CD4-positive, alpha-beta T cell treated with Interleukin-6 at 100 ng/mL for 8 hours (primary cell): ENCODE data around the gene TBC1D1.

Experiments used
- DNase-seq: peaks from one replicate; pipeline ENCODE4 v3.0.0-alpha.2; 2020; ENCODE audit warnings: mixed read lengths, low spot score

The TBC1D1 gene

DNA sequence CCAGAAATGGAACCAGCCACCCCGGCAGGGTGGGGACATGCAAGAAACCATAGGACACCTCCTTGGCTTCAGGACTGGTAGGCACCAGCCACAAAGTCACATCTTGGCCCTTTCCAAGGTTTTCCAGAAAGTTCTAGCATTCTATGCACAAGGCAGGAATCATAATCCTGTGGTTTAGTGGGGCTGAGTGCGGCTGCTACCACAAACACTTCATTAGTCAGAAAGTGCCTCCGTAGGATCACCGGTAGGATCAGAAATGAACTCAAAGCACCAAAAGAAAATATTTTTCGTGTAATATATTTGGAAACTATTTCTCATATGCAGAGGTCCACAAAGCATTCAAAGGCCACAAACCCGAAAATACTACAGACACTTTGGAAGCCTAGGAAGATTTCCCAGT, 261.0 kb downstream of the TBC1D1 start:
- no peak for DNase-seq

DNA sequence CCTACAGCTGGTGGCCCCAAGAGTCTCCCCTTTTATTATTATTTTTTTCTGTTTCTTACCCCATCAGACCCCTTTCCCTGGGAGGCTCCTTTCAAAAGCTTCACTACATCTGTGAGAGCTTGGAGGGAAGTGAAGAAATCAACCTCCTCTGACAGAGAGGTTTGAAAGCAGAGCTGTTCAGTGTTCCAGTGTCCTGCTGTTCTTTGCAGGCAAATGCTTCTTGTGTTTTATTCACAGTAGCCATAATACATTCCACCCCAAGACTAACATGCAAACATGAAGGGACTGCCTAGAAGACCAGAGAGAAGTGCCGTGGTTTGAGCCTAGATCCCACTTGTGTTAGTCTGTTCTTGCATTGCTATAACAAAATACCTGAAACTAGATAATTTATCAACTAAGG, 261.4 kb downstream of the TBC1D1 start:
- DNase-seq, result no peak

DNA sequence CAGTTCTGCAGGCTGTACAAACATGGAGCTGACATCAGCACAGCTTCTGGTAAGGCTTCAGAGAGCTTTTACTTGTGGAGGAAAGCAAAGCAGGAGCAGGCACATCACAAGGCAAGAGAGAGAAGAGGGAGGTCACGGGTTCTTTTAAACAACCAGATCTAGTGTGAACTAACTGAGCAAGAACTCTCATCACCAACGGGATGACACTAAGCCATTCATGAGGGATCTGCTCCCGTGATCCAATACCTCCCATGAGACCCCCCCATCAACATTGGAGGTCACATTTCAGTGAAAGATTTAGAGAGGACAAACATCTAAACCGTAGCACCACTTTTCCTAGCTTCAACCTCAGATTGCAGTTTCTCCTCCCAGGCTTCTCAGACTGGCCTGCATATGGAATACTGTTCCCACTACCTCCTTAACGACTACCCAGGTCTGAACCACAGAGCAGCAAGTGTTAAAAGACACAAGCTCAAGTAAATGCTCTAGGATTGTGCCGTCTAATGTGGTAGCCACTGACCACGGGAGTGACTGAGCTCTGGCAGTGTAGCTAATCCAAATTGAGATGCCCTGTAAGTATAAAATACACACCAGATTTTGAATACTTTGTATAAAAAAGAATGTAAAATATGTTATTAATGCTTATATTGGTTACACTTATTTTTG, 262.0 kb downstream of the TBC1D1 start:
- no peak for DNase-seq

GRCh38 chr4:38153387-38153760, 262.5 kb downstream of the TBC1D1 start:
- DNase-seq, result no peak

DNA sequence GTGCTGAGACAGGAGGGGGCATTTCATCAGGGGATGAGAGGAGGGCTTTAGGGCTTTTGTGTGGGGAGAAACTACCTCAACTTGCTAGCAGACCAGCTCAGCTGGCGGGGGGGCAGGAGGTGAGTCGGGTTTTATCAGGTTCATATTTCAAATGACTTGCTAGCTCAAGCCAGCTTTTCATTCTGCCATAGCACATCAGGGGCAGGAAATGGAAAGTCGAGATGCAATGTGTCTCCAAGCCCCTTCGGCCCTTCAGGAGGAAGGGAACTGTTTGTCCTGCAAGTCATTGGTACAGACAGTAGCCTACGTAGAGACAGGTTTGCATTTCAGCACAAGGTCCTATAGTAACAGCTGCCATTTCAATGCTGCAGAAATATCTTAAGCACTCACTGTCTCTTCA, 263.4 kb downstream of the TBC1D1 start:
- DNase-seq, result no peak

GRCh38 chr4:38154681-38155588, 264.1 kb downstream of the TBC1D1 start:
- peak; percentile 39 for DNase-seq

GRCh38 chr4:38155589-38156294, 264.9 kb downstream of the TBC1D1 start:
- no peak for DNase-seq

DNA sequence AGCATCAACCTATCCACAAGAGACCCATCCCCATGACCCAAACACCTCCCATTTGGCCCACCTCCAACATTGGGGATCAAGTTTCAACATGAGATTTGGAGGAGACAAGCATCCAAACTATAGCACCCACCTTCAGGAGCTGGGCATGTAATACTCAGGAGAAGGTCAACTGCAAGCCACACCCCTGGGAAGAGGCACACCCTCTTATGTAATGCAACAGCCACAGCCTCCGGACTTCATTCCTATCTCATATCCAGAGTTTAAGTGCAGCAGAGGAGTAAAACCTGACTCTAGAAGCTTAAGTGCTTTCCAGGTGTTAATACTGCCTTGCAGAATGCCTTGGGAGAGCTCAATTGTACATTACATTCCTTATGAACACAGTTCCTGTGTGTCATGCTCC, 266.7 kb downstream of the TBC1D1 start:
- no peak for DNase-seq

DNA sequence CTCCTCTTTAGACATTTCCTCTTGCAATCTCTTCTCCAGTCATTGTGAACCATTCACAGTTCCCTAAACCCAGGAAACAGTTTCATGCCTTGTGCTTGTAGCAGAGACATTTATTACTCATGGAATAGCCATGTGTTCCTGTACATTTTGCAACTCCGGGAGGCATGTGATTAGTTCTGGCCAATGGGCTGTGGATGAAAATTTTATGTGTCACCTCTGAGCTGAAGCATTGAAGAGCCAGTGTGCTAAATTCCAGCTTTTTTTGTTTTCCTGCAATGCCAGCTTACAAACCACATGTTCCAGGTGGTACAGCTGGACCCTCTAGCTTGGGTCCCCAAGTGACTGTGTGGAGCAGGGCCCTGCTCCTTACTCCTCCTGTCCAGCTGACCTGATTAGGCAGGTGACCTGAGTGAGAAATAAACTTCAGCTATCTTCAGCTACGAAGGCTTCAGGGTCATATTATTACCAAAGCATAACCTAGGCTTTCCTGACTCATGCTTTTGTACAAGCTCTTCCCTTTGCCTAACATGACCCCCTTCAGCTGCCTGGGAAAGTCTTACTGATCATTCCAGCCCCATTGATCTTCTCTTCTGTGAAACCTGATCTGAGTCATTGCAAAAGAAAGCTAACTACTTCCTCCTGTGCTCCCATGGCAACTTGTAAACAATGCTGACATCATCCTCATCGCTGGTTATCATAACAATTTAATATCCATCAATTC, 269.8 kb downstream of the TBC1D1 start:
- peak; percentile 57 for DNase-seq

GRCh38 chr4:38161208-38162113, 270.6 kb downstream of the TBC1D1 start:
- DNase-seq, result no peak

DNA sequence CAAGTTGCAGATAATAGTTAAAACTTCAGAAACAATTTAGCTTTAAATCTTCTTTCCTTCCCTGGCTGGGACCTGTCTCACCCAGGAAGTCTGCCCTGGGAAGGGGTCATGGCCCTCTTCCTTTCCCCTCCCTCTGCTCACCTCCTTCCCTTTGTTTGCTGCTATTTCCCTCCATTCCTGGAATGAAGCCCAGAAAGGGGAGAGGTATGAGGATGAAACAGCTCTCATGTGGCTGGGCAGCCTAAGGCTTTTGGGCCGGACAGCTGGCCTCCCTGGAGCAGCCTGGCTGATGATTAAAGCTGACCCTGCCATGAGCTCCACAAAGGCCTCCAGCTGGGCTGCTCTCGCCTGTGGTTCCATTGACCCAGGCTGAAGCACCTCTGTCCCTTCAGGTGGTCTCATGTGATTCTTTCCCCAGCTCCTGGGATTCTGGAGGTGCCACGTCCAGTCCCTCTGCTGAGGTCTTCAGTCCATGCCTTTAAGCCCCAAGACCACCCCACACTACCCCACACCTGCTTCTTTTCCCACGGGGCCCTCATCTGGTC, 271.4 kb downstream of the TBC1D1 start:
- DNase-seq, result no peak

DNA sequence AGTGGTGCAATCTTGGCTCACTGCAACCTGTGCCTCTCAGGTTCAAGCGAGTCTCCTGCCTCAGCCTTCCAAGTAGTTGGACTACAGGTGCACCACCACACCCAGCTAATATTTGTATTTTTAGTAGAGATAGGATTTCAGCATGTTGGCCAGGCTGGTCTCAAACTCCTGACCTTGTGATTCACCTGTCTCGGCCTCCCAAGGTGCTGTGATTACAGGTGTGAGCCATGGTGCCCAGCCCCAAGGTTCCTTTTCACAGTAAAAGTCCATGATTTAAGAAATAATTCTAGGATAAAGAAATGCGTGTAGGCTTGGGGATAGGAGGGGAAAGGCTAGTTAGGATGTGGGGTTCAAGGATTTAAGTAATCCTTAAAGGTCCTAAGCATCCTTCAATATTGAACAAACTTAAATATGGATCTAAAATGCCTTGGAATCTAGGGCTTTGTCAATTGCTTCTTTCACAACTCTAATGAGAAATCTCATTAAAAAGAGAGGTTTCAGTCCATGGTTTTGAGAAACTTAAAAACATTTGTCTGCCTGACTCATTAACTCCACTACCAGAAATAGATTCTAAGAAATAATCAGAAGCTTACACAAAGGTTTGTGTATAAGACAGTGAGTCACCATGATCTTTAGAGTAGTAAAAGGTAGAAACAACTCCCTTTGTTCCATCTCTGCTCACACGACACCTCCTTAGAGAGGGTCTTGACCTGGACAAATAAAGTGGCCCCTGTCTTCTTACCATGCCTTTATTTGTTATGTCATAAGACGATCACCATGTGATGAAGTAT, 272.5 kb downstream of the TBC1D1 start:
- DNase-seq, result no peak

DNA sequence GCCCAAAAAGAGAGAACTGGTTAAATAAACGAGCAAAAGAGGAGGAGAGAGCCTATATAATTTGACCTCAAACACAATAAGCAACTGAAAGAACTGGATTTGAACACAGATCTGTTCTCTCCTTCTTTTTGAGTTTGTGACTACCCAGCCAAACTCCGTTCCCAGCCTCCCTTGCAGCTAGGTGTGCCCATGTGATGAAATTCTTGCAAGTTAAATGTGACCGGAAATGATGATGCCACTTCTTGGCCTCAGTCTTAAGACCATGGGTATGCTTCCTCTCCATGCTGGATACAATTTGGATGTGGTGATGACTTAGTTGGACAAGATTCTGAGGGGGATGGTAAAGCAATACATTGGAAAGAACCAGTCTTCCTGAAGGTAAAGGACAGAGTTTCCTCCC, 273.5 kb downstream of the TBC1D1 start:
- DNase-seq, result no peak

- DNase-seq, result no peak
These were observed 275.2 kb downstream of the TBC1D1 start for GRCh38 chr4:38166082-38166481.

DNA sequence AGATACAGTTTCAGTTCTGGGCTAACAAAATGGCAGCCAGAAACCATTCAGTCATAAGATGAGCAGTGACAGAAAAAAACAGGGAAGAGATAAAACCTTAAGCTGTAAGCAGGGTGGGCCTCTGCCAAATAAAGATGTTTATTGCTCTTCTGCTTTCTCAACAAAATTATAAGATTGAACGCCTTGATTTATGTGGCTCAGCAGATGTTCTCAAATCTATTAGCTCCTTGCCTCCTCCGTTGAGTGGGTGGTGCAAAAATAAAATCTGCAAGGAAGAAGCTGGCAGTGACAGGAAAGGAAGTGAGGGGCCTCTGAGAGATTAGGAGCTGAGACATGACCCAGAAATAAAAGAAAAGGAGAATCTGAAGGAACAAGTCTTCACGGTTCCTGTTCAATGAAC, 275.9 kb downstream of the TBC1D1 start:
- no peak for DNase-seq

DNA sequence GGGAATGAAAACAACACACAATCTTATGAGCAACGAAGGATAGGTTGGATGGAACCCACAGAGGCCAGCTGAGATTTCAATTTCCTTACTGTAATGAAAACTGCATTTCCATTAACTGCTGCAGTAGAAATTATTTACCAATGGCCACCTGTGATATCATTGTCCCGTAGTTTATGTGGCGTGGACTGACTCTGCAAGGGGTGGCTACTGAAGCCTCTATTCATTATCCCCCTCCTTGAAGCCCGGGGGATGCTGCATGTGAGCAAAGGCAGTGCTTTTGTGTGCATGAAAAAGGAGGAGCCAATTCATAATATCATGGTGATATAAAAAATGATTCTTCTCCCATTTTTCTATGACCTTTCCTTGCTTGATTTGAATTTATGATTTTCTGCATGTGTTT, 277.1 kb downstream of the TBC1D1 start:
- DNase-seq, result no peak

- no peak for DNase-seq
These were observed 278.6 kb downstream of the TBC1D1 start for GRCh38 chr4:38169524-38169923.

DNA sequence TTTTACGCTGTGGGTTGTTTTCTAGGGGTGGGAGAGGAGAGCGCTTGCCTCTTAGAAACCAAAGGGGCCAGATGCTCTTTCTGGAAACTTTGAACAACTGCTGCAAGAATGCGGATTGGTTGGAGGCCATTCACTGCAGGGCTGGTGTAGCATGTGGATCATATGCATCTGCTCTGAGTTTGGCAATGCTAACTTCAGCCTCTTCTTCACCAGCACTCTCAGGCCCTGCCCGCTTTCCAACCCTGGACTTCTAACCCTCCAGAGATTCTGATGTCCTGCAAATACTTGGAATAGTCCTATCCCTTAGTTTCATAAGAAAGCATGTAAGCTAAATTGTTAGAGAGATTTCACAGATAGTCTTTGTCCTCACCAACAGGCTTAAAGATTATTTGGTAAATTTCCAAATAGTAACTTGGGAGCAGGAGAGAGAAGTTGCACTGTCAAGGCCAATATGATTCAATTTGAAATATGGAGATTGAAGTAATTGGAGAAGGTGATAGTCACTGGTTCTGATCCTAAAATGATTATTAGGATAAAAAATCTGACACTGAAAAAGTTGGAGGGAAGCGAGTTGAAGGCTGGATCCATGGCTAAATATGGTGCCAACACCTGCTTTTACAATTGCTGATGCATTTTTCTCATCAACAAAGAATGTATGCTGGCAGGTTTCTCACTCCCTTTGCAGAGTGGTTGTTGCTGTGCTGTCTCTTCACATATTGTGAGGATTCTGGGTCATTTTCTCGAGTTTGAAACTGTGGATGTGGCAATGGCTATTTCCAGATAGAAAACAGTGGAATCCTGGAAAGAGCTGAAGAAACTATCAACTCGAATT, 279.7 kb downstream of the TBC1D1 start:
- no peak for DNase-seq

- no peak for DNase-seq
These were observed 281.2 kb downstream of the TBC1D1 start for GRCh38 chr4:38172078-38172477.
